ENCODE results near the gene PIF1.
"Not testable (repeated sequence)": the region's sequence is repeated elsewhere in the genome, so short reads cannot be mapped to it uniquely, and the experiment has no call there.

PIF1 gene

GRCh38 chr15:64847016-64847415, 21.6 kb upstream of the PIF1 start:
- no peak for DNase-seq

GRCh38 chr15:64845831-64846595, 20.6 kb upstream of the PIF1 start:
- DNase-seq, result peak; percentile 32

GRCh38 chr15:64845183-64845611, 19.8 kb upstream of the PIF1 start:
- DNase-seq, result peak; percentile 37

- no peak for DNase-seq
Measured at GRCh38 chr15:64844576-64845145, 19.2 kb upstream of the PIF1 start.

GRCh38 chr15:64843991-64844390, 18.5 kb upstream of the PIF1 start:
- no peak for DNase-seq

GRCh38 chr15:64842986-64843561, 17.6 kb upstream of the PIF1 start:
- DNase-seq, result peak; percentile 91

- DNase-seq, result peak; percentile 28
Measured at GRCh38 chr15:64842096-64842939, 16.9 kb upstream of the PIF1 start.

- DNase-seq, result peak; percentile 91
Measured at GRCh38 chr15:64841344-64842095, 16.1 kb upstream of the PIF1 start, which contains the start of gene PLEKHO2. PLEKHO2 (plus strand) TSS chr15:64841915; CDS start chr15:64842017, 102 bp downstream.

- no peak for DNase-seq
Measured at GRCh38 chr15:64841060-64841343, 15.6 kb upstream of the PIF1 start.

GRCh38 chr15:64837502-64837901, 12.1 kb upstream of the PIF1 start:
- DNase-seq, result peak; percentile 96

GRCh38 chr15:64836023-64836536, 10.6 kb upstream of the PIF1 start:
- DNase-seq, result no peak

GRCh38 chr15:64833690-64834089, 8.2 kb upstream of the PIF1 start:
- DNase-seq, result no peak

- DNase-seq, result no peak
Measured at GRCh38 chr15:64828985-64829384, 3.5 kb upstream of the PIF1 start.

GRCh38 chr15:64824929-64825430, 467 bp downstream of the PIF1 start:
- no peak for DNase-seq

- no peak for DNase-seq
Measured at GRCh38 chr15:64816452-64816851, 9.0 kb downstream of the PIF1 start.

- DNase-seq, result peak; percentile 30
Measured at GRCh38 chr15:64814965-64815364, 10.5 kb downstream of the PIF1 start.

- DNase-seq, result not testable (repeated sequence)
Measured at GRCh38 chr15:64814283-64814682, 11.2 kb downstream of the PIF1 start.

GRCh38 chr15:64813075-64813474, 12.4 kb downstream of the PIF1 start:
- peak; percentile 42 for DNase-seq

- DNase-seq, result no peak
Measured at GRCh38 chr15:64810497-64811326, 14.7 kb downstream of the PIF1 start.

- DNase-seq, result peak; percentile 24
Measured at GRCh38 chr15:64809649-64810496, 15.6 kb downstream of the PIF1 start.

Measured in MV-4-11 (cell line).